GM23338 (cell line): ENCODE data around the gene ZCCHC14. TPM values are rescaled to one million over a fixed set of nuclear protein-coding genes. Genes with fewer than 3 reads are reported as not detected.

Experiments
- ATAC-seq: fragments of 200-7000 bp; cut with Tn5 transposase; 3 replicates; pipeline ENCODE4 v1.9.1; 2020
- DNase-seq: peaks from one replicate; pipeline ENCODE4 v3.0.0-alpha.2; 2015; ENCODE audit warnings: low spot score
- H2AFZ ChIP-seq: fragments of 200-600 bp; sonication (generic); 2 replicates; pipeline ENCODE4 v1.8.0; 2016; ENCODE audit warnings: antibody characterized with exemption, mild to moderate bottlenecking, moderate library complexity
- H3F3A ChIP-seq: fragments of 200-600 bp; sonication (generic); replicated peaks from 2 replicates; pipeline ENCODE4 v1.8.0; 2017; ENCODE audit warnings: antibody characterized with exemption, mixed run types, low read depth
- H3K27ac ChIP-seq: fragments of 200-600 bp; sonication (generic); 2 replicates; pipeline ENCODE4 v1.6.1; 2016; ENCODE audit warnings: low read depth
- H3K27me3 ChIP-seq: fragments of 200-600 bp; sonication (generic); 2 replicates; pipeline ENCODE4 v1.8.0; 2016; ENCODE audit warnings: mild to moderate bottlenecking, mixed run types, moderate library complexity; ENCODE audit not compliant: insufficient read depth
- H3K36me3 ChIP-seq: fragments of 200-600 bp; sonication (generic); 2 replicates; pipeline ENCODE4 v1.8.0; 2016; ENCODE audit warnings: mild to moderate bottlenecking; ENCODE audit not compliant: insufficient read depth
- H3K4me1 ChIP-seq: fragments of 200-600 bp; sonication (generic); 2 replicates; pipeline ENCODE4 v1.8.0; 2016; ENCODE audit warnings: mild to moderate bottlenecking, moderate library complexity; ENCODE audit not compliant: insufficient read depth
- H3K4me2 ChIP-seq: fragments of 200-600 bp; sonication (generic); 2 replicates; pipeline ENCODE4 v1.7.1; 2017; ENCODE audit warnings: mixed run types
- H3K4me3 ChIP-seq: fragments of 200-600 bp; sonication (generic); 2 replicates; pipeline ENCODE4 v1.6.1; 2016; ENCODE audit warnings: mixed run types
- H3K79me2 ChIP-seq: fragments of 200-600 bp; sonication (generic); replicated peaks from 2 replicates; pipeline ENCODE4 v1.8.0; 2017; ENCODE audit warnings: mild to moderate bottlenecking; ENCODE audit not compliant: insufficient read depth
- H3K9me2 ChIP-seq: fragments of 200-600 bp; sonication (generic); 2 replicates; pipeline ENCODE4 v1.8.0; 2017; ENCODE audit not compliant: insufficient read depth
- H4K20me1 ChIP-seq: fragments of 200-600 bp; sonication (generic); replicated peaks from 2 replicates; pipeline ENCODE4 v1.8.0; 2017; ENCODE audit warnings: mild to moderate bottlenecking; ENCODE audit not compliant: insufficient read depth
- H3K27ac Mint-ChIP-seq: 2 replicates; pipeline ENCODE4 v1.8.0; 2020; ENCODE audit warnings: inconsistent platforms, mild to moderate bottlenecking, moderate library complexity, mixed read lengths
- H3K27me3 Mint-ChIP-seq: 3 replicates; pipeline ENCODE4 v1.8.0; 2022; ENCODE audit warnings: low read depth, mild to moderate bottlenecking, moderate library complexity, mixed read lengths, inconsistent platforms; ENCODE audit not compliant: insufficient read depth, poor library complexity
- H3K36me3 Mint-ChIP-seq: 3 replicates; pipeline ENCODE4 v1.8.0; 2021; ENCODE audit warnings: low read depth, mild to moderate bottlenecking, inconsistent platforms, moderate library complexity, mixed read lengths
- H3K4me1 Mint-ChIP-seq: 3 replicates; pipeline ENCODE4 v1.8.0; 2020; ENCODE audit warnings: mild to moderate bottlenecking, inconsistent platforms, mixed read lengths
- H3K4me3 Mint-ChIP-seq: 3 replicates; pipeline ENCODE4 v1.8.0; 2021; ENCODE audit warnings: moderate library complexity, mild to moderate bottlenecking, inconsistent platforms, mixed read lengths
- H3K9me3 Mint-ChIP-seq: 3 replicates; pipeline ENCODE4 v1.8.0; 2020; ENCODE audit warnings: moderate library complexity, mild to moderate bottlenecking, inconsistent platforms, mixed read lengths
- CREB1 ChIP-seq: fragments of 250-450 bp; sonication (Bioruptor Pico); IDR thresholded peaks from 2 replicates; pipeline ENCODE4 v1.5.0; 2020; ENCODE audit warnings: low read depth, mild to moderate bottlenecking, moderate library complexity
- EZH2 ChIP-seq: fragments of 200-600 bp; sonication (generic); IDR thresholded peaks from one replicate; pipeline ENCODE4 v1.8.0; 2017; ENCODE audit warnings: antibody characterized with exemption, mild to moderate bottlenecking, low read depth; ENCODE audit not compliant: unreplicated experiment
- EZH2phosphoT487 ChIP-seq: fragments of 200-600 bp; sonication (generic); IDR thresholded peaks from one replicate; pipeline ENCODE4 v1.8.1; 2018; ENCODE audit warnings: antibody characterized with exemption; ENCODE audit not compliant: unreplicated experiment
- JUNB ChIP-seq: IDR thresholded peaks from one replicate; pipeline ENCODE4 v1.6.1; 2016; ENCODE audit warnings: antibody characterized with exemption; ENCODE audit not compliant: unreplicated experiment
- NANOG ChIP-seq: IDR thresholded peaks from 2 replicates; pipeline ENCODE4 v1.6.1; 2016; ENCODE audit warnings: antibody characterized with exemption, borderline replicate concordance
- POLR2AphosphoS5 ChIP-seq: IDR thresholded peaks from 2 replicates; pipeline ENCODE4 v1.6.1; 2016; ENCODE audit warnings: antibody characterized with exemption, low read depth
- STAT1 ChIP-seq: IDR thresholded peaks from one replicate; pipeline ENCODE4 v1.6.1; 2016; ENCODE audit warnings: antibody characterized with exemption; ENCODE audit not compliant: unreplicated experiment
- ZNF114 ChIP-seq: fragments of 250-450 bp; sonication (Bioruptor Pico); IDR thresholded peaks from 2 replicates; pipeline ENCODE4 v1.5.0; 2020; ENCODE audit warnings: mild to moderate bottlenecking, moderate library complexity
- ZNF331 ChIP-seq: fragments of 250-450 bp; sonication (Bioruptor Pico); IDR thresholded peaks from 2 replicates; pipeline ENCODE4 v1.5.0; 2020; ENCODE audit warnings: low read depth, mild to moderate bottlenecking, moderate library complexity
- polyA plus RNA-seq: library from polyadenylated mRNA; unstranded; fragments of >200 nt; fragmentation: Nextera tagmentation; extraction: Ambion mirVana; gene quantifications from 2 replicates; pipeline ENCODE4 v1.2.1, GENCODE V29; 2016
- total RNA-seq: library from RNA; depleted of rRNA; stranded (reverse); fragments of >200 nt; shearing (Covaris generic); gene quantifications from 2 replicates; pipeline ENCODE4 v1.2.3, GENCODE V29; 2014
- TF ChIP-seq, protein P1 (sequence below): IDR thresholded peaks from 2 replicates; pipeline ENCODE4 v1.6.1; 2016; ENCODE audit warnings: antibody characterized with exemption
- TF ChIP-seq, protein P2 (sequence below): fragments of 250-450 bp; sonication (Bioruptor Pico); IDR thresholded peaks from 2 replicates; pipeline ENCODE4 v1.5.0; 2020; ENCODE audit warnings: mild to moderate bottlenecking, moderate library complexity
- TF ChIP-seq, protein P3 (sequence below): IDR thresholded peaks from one replicate; pipeline ENCODE4 v1.6.1; 2018; ENCODE audit warnings: antibody characterized with exemption; ENCODE audit not compliant: unreplicated experiment
- TF ChIP-seq, protein P4 (sequence below), 2 experiments: fragments of 200-600 bp in 1 of 2; sonication (generic) in 1 of 2; conservative IDR thresholded peaks; 2 replicates each; pipeline versions ENCODE4 v1.5.1 to v1.6.1; 2016 to 2017; ENCODE audit warnings: antibody characterized with exemption in 2 of 2, low read depth in 2 of 2, mild to moderate bottlenecking in 2 of 2, moderate library complexity in 1 of 2

The ZCCHC14 gene
- total and polyA plus RNA-seq, 2 experiments from 2014 or later: 6.8 to 22.4 TPM

DNA sequence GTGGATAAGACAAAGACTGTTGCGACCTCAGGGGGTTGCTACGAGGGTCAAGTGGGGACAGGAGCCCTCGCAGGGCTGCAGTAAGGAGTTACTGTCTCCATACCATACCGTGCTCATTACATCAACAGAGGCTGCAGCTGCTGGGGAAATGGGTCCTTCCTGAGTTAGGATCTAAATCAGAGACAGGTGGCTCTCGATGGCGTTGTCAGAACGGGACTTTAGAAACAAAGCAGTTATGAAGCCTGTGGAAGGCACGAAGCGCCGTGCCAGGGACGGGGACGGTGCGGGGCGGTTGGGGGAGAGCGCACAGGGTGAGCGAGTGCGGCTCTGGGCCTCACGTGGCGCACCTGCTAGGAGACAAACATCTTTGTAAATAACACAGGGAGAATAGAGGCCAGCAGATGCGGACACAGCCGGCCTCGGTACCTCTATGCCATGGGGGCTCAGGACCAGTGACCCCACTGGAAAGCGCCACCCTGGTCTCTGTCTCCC lies 34.4 kb downstream of the ZCCHC14 start:
- ATAC-seq: no peak
- peaks cover 11% of the 10 kb centered on the region for H3K4me1 Mint-ChIP-seq
- Histone ChIP-seq H3K9me2 (no peaks in the 10 kb centered on the region), H3K27ac (no peak overlapping the region), H3K4me3 (no peak overlapping the region), H2AFZ (no peak overlapping the region), H3K79me2 (peaks cover 30% of the 10 kb centered on the region), H3K36me3 (no peaks in the 10 kb centered on the region), H3K27me3 (no peaks in the 10 kb centered on the region), H3K4me1 (no peaks in the 10 kb centered on the region), H3K4me2 (no peak overlapping the region), H3F3A (no peaks in the 10 kb centered on the region), H4K20me1 (peaks cover 8% of the 10 kb centered on the region)
- peaks cover 4% of the 10 kb centered on the region for H3K27me3 Mint-ChIP-seq
- no peak overlapping the region for H3K4me3 Mint-ChIP-seq
- TF ChIP-seq ZNF331 (CRISPR knock-in tag) (no peak), POLR2AphosphoS5 (no peak), ZNF114 (CRISPR knock-in tag) (no peak), CREB1 (no peak), STAT1 (no peak), NANOG (no peak), EZH2phosphoT487 (no peak), JUNB (no peak), EZH2 (no peak)
- TF ChIP-seq, protein P1, sequence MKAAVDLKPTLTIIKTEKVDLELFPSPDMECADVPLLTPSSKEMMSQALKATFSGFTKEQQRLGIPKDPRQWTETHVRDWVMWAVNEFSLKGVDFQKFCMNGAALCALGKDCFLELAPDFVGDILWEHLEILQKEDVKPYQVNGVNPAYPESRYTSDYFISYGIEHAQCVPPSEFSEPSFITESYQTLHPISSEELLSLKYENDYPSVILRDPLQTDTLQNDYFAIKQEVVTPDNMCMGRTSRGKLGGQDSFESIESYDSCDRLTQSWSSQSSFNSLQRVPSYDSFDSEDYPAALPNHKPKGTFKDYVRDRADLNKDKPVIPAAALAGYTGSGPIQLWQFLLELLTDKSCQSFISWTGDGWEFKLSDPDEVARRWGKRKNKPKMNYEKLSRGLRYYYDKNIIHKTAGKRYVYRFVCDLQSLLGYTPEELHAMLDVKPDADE: no peak
- TF ChIP-seq, protein P2, sequence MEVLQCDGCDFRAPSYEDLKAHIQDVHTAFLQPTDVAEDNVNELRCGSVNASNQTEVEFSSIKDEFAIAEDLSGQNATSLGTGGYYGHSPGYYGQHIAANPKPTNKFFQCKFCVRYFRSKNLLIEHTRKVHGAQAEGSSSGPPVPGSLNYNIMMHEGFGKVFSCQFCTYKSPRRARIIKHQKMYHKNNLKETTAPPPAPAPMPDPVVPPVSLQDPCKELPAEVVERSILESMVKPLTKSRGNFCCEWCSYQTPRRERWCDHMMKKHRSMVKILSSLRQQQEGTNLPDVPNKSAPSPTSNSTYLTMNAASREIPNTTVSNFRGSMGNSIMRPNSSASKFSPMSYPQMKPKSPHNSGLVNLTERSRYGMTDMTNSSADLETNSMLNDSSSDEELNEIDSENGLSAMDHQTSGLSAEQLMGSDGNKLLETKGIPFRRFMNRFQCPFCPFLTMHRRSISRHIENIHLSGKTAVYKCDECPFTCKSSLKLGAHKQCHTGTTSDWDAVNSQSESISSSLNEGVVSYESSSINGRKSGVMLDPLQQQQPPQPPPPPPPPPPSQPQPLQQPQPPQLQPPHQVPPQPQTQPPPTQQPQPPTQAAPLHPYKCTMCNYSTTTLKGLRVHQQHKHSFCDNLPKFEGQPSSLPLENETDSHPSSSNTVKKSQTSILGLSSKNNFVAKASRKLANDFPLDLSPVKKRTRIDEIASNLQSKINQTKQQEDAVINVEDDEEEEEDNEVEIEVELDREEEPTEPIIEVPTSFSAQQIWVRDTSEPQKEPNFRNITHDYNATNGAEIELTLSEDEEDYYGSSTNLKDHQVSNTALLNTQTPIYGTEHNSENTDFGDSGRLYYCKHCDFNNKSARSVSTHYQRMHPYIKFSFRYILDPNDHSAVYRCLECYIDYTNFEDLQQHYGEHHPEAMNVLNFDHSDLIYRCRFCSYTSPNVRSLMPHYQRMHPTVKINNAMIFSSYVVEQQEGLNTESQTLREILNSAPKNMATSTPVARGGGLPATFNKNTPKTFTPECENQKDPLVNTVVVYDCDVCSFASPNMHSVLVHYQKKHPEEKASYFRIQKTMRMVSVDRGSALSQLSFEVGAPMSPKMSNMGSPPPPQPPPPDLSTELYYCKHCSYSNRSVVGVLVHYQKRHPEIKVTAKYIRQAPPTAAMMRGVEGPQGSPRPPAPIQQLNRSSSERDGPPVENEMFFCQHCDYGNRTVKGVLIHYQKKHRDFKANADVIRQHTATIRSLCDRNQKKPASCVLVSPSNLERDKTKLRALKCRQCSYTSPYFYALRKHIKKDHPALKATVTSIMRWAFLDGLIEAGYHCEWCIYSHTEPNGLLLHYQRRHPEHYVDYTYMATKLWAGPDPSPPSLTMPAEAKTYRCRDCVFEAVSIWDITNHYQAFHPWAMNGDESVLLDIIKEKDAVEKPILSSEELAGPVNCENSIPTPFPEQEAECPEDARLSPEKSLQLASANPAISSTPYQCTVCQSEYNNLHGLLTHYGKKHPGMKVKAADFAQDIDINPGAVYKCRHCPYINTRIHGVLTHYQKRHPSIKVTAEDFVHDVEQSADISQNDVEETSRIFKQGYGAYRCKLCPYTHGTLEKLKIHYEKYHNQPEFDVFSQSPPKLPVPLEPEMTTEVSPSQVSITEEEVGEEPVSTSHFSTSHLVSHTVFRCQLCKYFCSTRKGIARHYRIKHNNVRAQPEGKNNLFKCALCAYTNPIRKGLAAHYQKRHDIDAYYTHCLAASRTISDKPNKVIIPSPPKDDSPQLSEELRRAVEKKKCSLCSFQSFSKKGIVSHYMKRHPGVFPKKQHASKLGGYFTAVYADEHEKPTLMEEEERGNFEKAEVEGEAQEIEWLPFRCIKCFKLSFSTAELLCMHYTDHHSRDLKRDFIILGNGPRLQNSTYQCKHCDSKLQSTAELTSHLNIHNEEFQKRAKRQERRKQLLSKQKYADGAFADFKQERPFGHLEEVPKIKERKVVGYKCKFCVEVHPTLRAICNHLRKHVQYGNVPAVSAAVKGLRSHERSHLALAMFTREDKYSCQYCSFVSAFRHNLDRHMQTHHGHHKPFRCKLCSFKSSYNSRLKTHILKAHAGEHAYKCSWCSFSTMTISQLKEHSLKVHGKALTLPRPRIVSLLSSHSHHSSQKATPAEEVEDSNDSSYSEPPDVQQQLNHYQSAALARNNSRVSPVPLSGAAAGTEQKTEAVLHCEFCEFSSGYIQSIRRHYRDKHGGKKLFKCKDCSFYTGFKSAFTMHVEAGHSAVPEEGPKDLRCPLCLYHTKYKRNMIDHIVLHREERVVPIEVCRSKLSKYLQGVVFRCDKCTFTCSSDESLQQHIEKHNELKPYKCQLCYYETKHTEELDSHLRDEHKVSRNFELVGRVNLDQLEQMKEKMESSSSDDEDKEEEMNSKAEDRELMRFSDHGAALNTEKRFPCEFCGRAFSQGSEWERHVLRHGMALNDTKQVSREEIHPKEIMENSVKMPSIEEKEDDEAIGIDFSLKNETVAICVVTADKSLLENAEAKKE (CRISPR knock-in tag): no peak
- TF ChIP-seq, protein P3, sequence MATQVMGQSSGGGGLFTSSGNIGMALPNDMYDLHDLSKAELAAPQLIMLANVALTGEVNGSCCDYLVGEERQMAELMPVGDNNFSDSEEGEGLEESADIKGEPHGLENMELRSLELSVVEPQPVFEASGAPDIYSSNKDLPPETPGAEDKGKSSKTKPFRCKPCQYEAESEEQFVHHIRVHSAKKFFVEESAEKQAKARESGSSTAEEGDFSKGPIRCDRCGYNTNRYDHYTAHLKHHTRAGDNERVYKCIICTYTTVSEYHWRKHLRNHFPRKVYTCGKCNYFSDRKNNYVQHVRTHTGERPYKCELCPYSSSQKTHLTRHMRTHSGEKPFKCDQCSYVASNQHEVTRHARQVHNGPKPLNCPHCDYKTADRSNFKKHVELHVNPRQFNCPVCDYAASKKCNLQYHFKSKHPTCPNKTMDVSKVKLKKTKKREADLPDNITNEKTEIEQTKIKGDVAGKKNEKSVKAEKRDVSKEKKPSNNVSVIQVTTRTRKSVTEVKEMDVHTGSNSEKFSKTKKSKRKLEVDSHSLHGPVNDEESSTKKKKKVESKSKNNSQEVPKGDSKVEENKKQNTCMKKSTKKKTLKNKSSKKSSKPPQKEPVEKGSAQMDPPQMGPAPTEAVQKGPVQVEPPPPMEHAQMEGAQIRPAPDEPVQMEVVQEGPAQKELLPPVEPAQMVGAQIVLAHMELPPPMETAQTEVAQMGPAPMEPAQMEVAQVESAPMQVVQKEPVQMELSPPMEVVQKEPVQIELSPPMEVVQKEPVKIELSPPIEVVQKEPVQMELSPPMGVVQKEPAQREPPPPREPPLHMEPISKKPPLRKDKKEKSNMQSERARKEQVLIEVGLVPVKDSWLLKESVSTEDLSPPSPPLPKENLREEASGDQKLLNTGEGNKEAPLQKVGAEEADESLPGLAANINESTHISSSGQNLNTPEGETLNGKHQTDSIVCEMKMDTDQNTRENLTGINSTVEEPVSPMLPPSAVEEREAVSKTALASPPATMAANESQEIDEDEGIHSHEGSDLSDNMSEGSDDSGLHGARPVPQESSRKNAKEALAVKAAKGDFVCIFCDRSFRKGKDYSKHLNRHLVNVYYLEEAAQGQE: no peak
- TF ChIP-seq, protein P4, sequence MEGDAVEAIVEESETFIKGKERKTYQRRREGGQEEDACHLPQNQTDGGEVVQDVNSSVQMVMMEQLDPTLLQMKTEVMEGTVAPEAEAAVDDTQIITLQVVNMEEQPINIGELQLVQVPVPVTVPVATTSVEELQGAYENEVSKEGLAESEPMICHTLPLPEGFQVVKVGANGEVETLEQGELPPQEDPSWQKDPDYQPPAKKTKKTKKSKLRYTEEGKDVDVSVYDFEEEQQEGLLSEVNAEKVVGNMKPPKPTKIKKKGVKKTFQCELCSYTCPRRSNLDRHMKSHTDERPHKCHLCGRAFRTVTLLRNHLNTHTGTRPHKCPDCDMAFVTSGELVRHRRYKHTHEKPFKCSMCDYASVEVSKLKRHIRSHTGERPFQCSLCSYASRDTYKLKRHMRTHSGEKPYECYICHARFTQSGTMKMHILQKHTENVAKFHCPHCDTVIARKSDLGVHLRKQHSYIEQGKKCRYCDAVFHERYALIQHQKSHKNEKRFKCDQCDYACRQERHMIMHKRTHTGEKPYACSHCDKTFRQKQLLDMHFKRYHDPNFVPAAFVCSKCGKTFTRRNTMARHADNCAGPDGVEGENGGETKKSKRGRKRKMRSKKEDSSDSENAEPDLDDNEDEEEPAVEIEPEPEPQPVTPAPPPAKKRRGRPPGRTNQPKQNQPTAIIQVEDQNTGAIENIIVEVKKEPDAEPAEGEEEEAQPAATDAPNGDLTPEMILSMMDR (conservative IDR thresholded peaks at IDR 0.05; ENCODE audit: low read depth in 2 of 2): no peak
- DNase-seq: no peak
- peaks cover 16% of the 10 kb centered on the region for H3K36me3 Mint-ChIP-seq
- H3K27ac Mint-ChIP-seq: no peak overlapping the region
- no peaks in the 10 kb centered on the region for H3K9me3 Mint-ChIP-seq
